HG03432 (cell line): ENCODE measurements around the gene ABCC4.

Experiments
- ATAC-seq: cut with Tn5 transposase; IDR thresholded peaks from one replicate; pipeline ENCODE4 v1.9.1; 2021; ENCODE audit warnings: mild to moderate bottlenecking, moderate library complexity; ENCODE audit not compliant: unreplicated experiment

ABCC4 gene

DNA sequence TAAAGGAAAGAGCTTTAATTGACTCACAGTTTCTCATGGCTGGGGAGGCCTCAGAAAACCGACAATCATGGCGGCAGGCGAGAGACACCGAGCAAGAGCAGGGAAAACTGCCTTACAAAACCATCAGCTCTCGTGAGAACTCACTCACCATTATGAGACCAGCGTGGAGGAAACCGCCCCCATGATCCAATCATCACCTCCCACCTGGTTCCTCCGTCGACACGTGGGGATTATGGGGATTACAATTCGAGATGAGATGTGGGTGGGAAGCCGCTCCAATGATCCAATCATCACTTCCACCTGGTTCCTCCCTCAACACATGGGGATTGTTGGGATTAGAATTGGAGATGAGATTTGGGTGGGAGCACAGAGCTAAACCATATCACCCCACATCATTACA, 293.9 kb downstream of the ABCC4 start:
- no peak for ATAC-seq

- ATAC-seq, result no peak
Measured at GRCh38 chr13:95005300-95005699, 296.0 kb downstream of the ABCC4 start.

DNA sequence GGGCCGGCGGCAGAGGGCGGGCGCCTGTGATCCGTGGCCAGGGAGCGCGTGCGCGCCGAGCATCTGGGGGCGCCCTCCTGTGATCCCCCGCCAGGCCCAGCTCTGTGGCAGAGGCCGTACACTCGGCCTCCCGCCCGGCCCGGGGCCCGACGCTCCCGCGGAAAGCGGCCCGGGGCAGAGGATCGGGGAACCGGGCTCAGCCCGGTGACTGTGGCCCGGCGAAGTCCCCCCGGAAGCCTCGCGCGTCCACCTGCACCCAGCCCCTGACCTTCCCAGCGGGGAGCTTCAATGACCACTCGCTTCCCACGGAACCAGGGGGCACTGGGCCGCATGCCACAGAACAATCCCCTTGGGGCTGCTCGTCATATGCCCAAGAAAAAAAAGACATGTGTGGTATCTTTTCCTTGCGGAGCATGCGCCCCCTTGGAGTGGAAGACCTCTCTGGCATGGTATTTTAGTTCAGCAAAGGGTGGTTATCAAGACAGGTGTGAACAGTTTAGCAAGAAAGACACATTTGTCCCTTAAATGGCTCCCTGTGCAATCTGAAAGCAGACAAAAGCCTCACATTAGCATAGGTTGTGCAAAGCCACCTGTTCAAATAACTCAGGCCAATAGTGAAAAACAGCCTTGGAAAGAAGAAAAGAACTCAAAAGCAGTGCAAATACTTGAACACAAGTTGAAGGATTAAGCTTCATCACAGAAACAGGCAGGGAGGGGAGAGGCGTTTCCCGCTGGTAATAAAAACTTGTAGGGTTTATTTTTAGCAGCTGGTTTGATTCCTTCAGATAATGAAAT, 298.0 kb downstream of the ABCC4 start:
- ATAC-seq, result no peak

DNA sequence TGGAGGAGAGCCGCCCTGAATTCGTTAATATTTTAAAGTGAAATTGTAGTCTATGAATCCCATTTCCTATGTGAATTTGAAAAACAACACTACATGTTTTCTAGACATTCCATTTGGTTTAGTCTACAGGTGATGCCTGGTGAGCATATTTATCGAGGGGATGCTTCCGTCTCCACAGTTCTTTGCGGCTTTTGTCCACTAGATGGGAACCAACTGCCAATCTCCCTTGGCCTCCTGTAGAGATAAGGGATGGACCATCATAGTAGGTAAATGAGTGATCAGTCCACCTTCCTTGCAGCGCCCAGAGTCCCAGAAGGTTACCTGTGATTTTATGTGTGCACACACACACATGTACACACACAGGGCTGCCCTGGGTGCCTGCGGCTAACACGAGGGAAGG, 299.1 kb downstream of the ABCC4 start:
- no peak for ATAC-seq

GRCh38 chr13:94999871-95000270, 301.4 kb downstream of the ABCC4 start:
- ATAC-seq, result no peak

GRCh38 chr13:94997126-94997525, 304.1 kb downstream of the ABCC4 start:
- ATAC-seq, result no peak

DNA sequence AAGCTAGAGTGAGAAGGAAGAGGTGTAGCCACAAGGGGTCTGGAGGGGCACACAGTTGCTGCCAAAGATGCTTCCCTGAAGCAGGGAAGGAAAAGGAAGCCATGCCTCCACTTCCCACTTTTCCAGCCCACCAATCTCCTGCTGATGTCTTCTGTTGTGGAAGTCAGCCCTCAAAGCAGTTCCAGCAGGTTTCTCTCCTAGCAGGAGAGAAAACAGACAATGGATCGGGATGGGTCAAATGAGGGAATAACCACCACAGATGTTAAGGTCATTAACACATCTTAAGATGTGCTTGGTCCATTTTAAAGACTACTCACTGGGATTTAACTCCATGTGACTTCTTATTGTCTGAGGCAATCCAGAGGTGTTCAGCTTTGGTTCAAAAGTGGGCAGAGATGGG, 304.8 kb downstream of the ABCC4 start:
- ATAC-seq, result no peak

- no peak for ATAC-seq
Measured at GRCh38 chr13:94994506-94994905, 306.7 kb downstream of the ABCC4 start.

DNA sequence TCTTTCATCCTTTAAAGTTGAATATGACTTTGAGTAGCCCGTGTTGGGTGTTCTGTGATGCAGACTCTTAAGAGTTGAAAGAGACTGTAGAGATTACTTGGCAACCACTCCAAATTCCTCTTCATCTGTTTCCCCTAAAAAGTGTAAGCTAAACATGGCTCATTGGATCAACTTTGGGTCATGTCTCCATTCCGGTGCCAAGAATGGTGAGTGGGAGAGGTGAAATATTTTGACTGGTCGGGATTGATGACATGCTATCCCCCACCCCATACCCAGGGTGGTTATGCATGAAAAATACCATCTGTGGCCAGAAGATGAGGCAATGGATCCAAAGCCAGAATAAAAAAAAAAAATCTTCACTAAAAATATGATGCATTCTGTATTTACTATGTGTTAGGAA, 307.6 kb downstream of the ABCC4 start:
- no peak for ATAC-seq

- no peak for ATAC-seq
Measured at GRCh38 chr13:94992036-94992960, 309.0 kb downstream of the ABCC4 start.

DNA sequence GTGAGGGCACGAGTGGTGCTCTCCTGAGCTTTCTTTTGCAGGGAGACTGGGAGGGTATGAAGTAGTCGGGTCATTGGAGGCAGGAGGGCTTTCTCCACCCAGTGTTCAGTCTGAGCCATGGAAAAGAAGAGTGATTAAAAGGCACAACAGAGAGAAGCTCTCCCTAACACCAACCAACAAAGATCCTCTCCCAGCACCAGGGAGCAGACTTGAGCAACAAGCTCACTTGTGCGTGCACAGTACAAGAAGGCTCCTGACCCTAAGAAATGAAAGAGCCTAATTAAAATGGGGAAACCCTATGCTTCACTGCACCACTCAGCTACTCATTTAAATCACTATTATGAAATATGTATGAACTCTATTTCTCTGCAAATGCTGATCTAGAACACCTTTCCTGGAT, 312.6 kb downstream of the ABCC4 start:
- no peak for ATAC-seq

DNA sequence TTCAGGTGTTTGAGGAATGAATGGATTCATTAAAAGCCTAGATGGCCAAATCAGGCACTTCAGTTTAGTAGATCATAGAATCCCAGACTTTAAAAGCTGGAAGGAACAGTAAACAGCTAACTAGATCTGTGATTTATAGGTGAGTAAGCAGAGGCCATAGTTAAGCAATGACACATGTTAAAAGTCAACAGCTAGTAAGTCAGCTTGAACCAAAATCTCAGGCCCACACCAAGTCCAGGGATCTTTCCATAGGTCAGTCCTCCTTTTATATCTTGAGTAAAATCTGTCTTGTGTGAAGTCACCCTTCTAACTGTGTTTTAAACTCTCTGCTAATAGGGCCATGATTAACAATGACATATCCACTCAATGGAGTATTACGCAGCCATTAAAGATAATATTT, 313.4 kb downstream of the ABCC4 start:
- ATAC-seq, result no peak

DNA sequence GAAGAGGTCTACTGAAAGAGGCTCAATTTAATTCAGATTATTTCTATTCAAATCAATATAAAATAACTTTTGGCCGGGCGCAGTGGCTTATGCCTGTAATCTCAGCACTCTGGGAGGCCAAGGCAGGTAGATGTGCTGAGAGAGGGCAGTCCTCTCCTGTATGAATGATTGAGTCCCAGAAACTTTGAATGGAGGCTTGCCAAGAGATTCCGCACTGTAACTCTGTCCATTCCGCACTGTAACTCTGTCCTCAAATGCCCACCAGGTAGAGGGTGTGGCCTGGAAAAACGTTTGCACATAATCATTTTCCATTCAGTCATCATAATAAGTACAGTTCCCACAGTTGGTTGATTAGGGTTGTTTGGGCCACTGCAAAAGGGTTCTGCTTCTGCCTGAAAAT, 314.2 kb downstream of the ABCC4 start:
- no peak for ATAC-seq

- no peak for ATAC-seq
Measured at GRCh38 chr13:94984958-94985357, 316.3 kb downstream of the ABCC4 start.

GRCh38 chr13:94978516-94978915, 322.7 kb downstream of the ABCC4 start:
- no peak for ATAC-seq

DNA sequence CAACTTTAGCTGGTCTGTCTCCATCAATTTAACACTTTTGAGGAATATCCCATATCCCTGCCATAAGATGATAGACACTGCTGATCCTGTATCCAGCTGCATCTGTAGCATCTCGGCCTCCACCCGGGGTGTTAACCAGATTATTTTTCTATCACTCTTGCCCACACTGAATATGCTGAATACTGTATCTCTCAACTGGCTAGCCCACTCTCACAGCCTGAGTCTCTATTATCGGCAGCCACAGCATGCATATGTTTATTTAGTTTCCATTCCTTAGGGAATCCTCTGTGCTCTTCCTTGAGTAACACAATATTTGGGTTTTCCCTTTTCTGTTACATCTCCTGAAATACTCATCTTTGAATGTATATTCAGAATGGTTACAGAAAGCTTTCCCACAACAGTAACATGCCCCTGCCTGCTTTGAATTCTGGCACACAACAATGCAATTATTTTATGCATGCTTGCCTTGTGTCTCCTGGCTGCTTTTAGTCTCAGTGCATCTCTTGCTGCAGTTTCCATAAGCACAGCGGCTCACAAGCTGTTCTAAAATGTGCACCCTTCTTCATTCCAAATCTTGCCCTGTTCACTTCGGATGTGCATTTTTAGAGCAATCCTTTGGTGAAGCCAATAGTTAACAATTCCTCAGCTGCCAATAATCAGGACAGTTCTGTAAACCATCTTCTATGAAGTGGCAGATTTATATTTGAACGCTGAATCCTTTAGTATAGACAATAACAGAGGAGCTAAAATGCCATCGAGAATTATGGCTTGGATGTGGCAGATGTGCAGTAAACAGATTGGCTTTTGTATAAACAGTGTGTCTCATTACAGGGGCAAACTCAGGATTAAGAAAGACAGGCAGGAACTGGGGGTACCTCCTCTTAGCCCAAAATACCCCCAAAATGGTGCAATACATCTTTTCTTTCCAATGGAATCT, 327.0 kb downstream of the ABCC4 start:
- no peak for ATAC-seq

GRCh38 chr13:94972262-94972661, 329.0 kb downstream of the ABCC4 start:
- no peak for ATAC-seq
